Sigmoid colon (tissue), 7 donors: ENCODE measurements around the gene TMEM229B. TPM values are rescaled to one million over a fixed set of nuclear protein-coding genes. Genes with fewer than 3 reads are reported as not detected.

Experiments used
- DNase-seq: peaks from one replicate; pipeline ENCODE4 v3.0.0-alpha.2; 2019
- H3K27ac ChIP-seq, 4 donors: fragments of 200-600 bp; sonication (generic); one replicate each; pipeline ENCODE4 v1.5.1; 2016 to 2019; ENCODE audit warnings: mild to moderate bottlenecking in 1 of 4
- H3K27me3 ChIP-seq, 3 donors: fragments of 200-600 bp; sonication (generic); one replicate each; pipeline ENCODE4 v1.5.1; 2019; ENCODE audit warnings: mild to moderate bottlenecking in 1 of 3
- H3K36me3 ChIP-seq, 4 donors: fragments of 200-600 bp; sonication (generic); one replicate each; pipeline ENCODE4 v1.5.1; 2016 to 2019
- H3K4me1 ChIP-seq, 4 donors: fragments of 200-600 bp; sonication (generic); one replicate each; pipeline ENCODE4 v1.5.1; 2017 to 2019
- H3K4me3 ChIP-seq, 4 donors: fragments of 200-600 bp; sonication (generic); one replicate each; pipeline ENCODE4 v1.5.1; 2017 to 2019; ENCODE audit warnings: mild to moderate bottlenecking in 2 of 4, moderate library complexity in 1 of 4
- H3K9me3 ChIP-seq, 4 donors: fragments of 200-600 bp in 3 of 4; sonication (generic) in 3 of 4; one replicate each; pipeline versions ENCODE4 v1.5.1 to v1.6.1; 2013 to 2019
- EP300 ChIP-seq, 4 donors: sonication (generic); formaldehyde crosslinking; IDR thresholded peaks; one replicate each; pipeline ENCODE4 v1.6.1; 2017; ENCODE audit warnings: antibody characterized with exemption in 4 of 4
- POLR2A ChIP-seq, 2 donors: fragments of 450-650 bp; IDR thresholded peaks; one replicate each; pipeline ENCODE4 v1.6.1; 2016; ENCODE audit warnings: antibody characterized with exemption in 2 of 2, mild to moderate bottlenecking in 2 of 2, moderate library complexity in 2 of 2
- POLR2AphosphoS5 ChIP-seq, 4 donors: sonication (generic); formaldehyde crosslinking; IDR thresholded peaks; one replicate each; pipeline ENCODE4 v1.6.1; 2017; ENCODE audit warnings: antibody characterized with exemption in 4 of 4
- WGBS, 2 donors: extraction: QIAGEN DNeasy Blood & Tissue Kit; methylation state at CpG; one replicate each; pipeline ENCODE4 v1.1.7; 2013; 5-methylcytosine and 5-hydroxymethylcytosine counted together
- intact Hi-C: fragments of 100-400 bp; cut with DNase I; formaldehyde crosslinking; loops from one replicate; pipeline ENCODE4 v1.15.1; 2023
- polyA plus RNA-seq, 3 donors: library from polyadenylated mRNA; stranded (reverse); fragments of 200-250 nt; gene quantifications; one replicate each; pipeline ENCODE4 v1.2.3, GENCODE V29; 2013
- total RNA-seq, 4 donors: library from RNA; depleted of rRNA; stranded (reverse); fragments of >200 nt; gene quantifications; one replicate each; pipeline ENCODE4 v1.1.0, GENCODE V29; 2016
- TF ChIP-seq, protein P1 (sequence below), 4 experiments: fragments of 450-650 bp in 3 of 4; fragments of 200-600 bp in 1 of 4; IDR thresholded peaks; one replicate each; pipeline ENCODE4 v1.5.1; 2016 to 2019; ENCODE audit warnings: antibody characterized with exemption in 4 of 4, mild to moderate bottlenecking in 3 of 4, moderate library complexity in 2 of 4
- donor health status: healthy with polysubstance abuse.
- donor health status: Bipolar disorder and iron deficiency.
- donor health status: healthy.

Gene TMEM229B
- total and polyA plus RNA-seq, 7 donors, result 1.2 to 16.4 (median 6.1) TPM

DNA sequence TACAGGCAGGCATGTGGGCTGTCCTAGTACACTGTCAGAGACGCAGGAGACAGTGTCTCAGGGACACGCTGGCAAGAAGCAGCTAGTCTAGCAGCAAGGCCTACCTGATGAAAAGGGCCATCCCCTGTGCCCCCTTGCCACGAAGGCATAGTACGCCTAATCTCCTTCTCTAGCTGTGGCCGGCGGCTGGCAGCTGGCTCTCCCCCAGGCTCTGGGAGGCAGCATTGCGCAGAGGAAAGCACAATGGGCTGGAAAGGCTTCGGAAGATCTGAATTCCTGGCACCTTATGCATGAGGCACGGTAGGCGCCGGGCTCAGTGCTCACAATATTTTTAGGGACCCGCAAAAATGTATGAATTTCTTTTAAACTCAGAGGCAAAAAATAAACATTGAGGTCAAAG, 28.6 kb upstream of the TMEM229B start:
- H3K4me3 ChIP-seq, result no peak overlapping the region
- H3K36me3 ChIP-seq, result no peaks in the 10 kb centered on the region
- no peak overlapping the region for H3K27ac ChIP-seq
- intact Hi-C loops, result loop anchor here (5.0 to 10.0 kb wide), 2 partner anchors 75 to 188 kb away; partner anchors contain the start of gene RDH12
- WGBS, 2 donors, result 72 to 76% methylated on average over 12 of the region's 12 CpGs
- peaks cover 0 to 24% (median 18%) of the 10 kb centered on the region in 4 donors for H3K4me1 ChIP-seq
- no peaks in the 10 kb centered on the region for H3K27me3 ChIP-seq
- no peak for TF ChIP-seq POLR2A (IDR thresholded peaks at IDR 0.05)
- no peak for TF ChIP-seq EP300 (IDR thresholded peaks at IDR 0.05)
- TF ChIP-seq, protein P1, sequence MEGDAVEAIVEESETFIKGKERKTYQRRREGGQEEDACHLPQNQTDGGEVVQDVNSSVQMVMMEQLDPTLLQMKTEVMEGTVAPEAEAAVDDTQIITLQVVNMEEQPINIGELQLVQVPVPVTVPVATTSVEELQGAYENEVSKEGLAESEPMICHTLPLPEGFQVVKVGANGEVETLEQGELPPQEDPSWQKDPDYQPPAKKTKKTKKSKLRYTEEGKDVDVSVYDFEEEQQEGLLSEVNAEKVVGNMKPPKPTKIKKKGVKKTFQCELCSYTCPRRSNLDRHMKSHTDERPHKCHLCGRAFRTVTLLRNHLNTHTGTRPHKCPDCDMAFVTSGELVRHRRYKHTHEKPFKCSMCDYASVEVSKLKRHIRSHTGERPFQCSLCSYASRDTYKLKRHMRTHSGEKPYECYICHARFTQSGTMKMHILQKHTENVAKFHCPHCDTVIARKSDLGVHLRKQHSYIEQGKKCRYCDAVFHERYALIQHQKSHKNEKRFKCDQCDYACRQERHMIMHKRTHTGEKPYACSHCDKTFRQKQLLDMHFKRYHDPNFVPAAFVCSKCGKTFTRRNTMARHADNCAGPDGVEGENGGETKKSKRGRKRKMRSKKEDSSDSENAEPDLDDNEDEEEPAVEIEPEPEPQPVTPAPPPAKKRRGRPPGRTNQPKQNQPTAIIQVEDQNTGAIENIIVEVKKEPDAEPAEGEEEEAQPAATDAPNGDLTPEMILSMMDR (IDR thresholded peaks at IDR 0.05), result no peak
- no peak for TF ChIP-seq POLR2AphosphoS5 (IDR thresholded peaks at IDR 0.05)
- DNase-seq, result peak; percentile 69
- H3K9me3 ChIP-seq, result no peaks in the 10 kb centered on the region

DNA sequence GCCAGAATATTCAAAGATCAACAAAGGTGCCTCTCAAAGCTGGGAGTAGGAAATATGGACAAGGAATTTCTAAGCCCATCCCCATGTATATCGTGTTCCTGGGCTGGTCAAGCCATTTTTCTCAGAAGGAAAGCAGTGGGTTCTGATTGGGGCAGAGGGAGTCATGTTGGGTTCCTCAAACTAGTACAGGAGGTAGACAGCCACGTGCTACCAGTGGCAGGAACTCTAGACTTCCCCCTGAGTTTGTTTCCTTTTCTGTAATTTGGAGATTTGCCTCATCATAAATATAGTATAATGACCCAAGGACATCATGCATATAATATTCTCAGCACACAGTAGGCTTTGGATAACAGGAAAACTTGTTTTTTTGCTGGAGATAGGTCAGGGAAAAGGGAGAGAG, 28.2 kb upstream of the TMEM229B start:
- H3K4me3 ChIP-seq, result no peak overlapping the region
- H3K4me1 ChIP-seq, result peaks cover 0 to 24% (median 18%) of the 10 kb centered on the region in 4 donors
- DNase-seq, result no peak
- no peaks in the 10 kb centered on the region for H3K9me3 ChIP-seq
- H3K27me3 ChIP-seq, result no peaks in the 10 kb centered on the region
- TF ChIP-seq POLR2AphosphoS5 (IDR thresholded peaks at IDR 0.05) (no peak), EP300 (IDR thresholded peaks at IDR 0.05) (no peak), POLR2A (IDR thresholded peaks at IDR 0.05) (no peak)
- TF ChIP-seq, protein P1 (IDR thresholded peaks at IDR 0.05), result no peak
- 40 to 54% methylated on average over 2 of the region's 2 CpGs for WGBS, 2 donors
- H3K27ac ChIP-seq, result no peak overlapping the region
- intact Hi-C loops, result loop anchor here (5.0 to 10.0 kb wide), 2 partner anchors 74 to 188 kb away; partner anchors contain the start of gene RDH12
- no peaks in the 10 kb centered on the region for H3K36me3 ChIP-seq

DNA sequence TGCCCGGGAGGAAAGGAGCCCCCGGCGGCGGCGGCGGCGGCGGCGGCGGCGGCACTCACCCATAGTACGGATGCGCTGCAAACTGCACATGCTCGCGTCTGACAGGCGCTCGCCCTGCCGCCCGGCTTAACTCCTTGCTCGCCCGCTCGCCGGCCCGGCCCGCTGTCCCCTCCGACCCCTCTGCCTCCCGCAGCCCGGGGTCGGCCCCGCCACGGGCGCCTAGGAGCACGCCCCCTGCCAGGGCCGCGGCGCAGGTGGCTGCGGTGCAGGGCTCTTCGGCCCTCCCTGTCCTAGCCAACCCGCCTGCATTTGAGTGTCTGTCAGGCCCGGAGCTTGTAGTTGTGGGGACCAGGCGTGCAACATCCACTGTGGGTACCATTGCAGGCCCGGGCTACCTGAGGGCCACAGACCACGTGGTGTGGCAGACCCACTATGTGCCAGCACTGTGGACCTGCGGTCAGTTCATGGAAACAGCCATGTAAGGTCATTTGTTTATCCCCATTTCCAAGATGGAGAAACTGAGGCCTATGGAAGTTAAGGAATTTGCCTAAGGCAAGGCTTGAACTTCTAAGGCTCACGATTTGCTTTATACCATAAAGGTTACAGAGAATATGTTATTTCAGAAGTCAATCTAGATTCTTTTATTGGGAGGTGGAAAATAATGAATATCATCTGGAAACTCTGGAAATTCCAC, 27.0 kb upstream of the TMEM229B start:
- H3K4me1 ChIP-seq, result peaks cover 0 to 24% (median 18%) of the 10 kb centered on the region in 4 donors
- no peaks in the 10 kb centered on the region for H3K9me3 ChIP-seq
- peak overlapping the region; percentile 83 to 99 (median 94) for H3K4me3 ChIP-seq
- DNase-seq, result no peak
- peak overlapping the region in 3 of 4 donors; percentile 76 to 78 (median 77) for H3K27ac ChIP-seq
- no peaks in the 10 kb centered on the region for H3K27me3 ChIP-seq
- TF ChIP-seq POLR2AphosphoS5 (IDR thresholded peaks at IDR 0.05) (no peak), POLR2A (IDR thresholded peaks at IDR 0.05) (no peak), EP300 (IDR thresholded peaks at IDR 0.05) (no peak)
- TF ChIP-seq, protein P1 (IDR thresholded peaks at IDR 0.05), result no peak
- no peaks in the 10 kb centered on the region for H3K36me3 ChIP-seq
- 4 to 6% methylated on average over 45 of the region's 45 CpGs for WGBS, 2 donors
- intact Hi-C loops, result loop anchor here (5.0 to 10.0 kb wide), 2 partner anchors 73 to 189 kb away; partner anchors contain the start of gene RDH12

DNA sequence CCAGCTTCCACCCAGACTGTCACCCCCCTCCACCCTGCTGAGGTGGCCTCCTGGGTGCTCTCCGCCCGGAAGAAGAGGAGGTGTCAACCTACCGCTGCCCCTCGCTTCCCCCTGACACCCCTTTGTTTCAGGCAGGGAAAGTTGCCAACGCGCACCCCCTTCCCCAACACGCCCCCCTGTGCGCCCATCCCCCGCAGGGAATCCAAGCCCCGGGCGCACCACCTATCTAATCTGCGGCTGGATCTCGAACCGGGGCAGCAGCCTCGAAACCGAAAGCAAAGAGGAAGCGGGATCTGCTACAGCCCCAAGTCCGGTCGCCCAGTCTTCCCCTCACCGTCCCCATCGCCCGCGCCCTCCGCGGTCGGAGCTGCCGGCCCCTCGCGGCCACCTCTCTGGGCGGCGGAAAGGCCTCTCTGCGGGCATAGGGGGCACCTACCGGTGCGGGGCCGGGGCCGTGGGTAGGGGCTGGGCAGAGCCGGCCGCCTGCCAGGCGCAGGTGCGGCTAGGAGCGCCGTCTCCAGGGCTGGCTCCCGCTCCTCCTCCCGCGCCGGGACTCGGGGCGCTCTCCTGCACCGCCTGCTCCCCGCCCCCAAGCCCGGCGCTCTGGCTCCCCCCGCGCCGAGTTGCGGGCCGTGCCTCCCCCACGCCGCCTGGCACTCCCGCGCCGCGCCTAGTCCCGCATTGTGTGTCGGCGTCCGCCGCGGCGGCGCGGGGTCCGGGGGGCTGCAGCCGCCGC, 26.3 kb upstream of the TMEM229B start:
- Histone ChIP-seq H3K9me3 (no peaks in the 10 kb centered on the region), H3K4me3 (peak overlapping the region; percentile 83 to 99 (median 94)), H3K4me1 (peaks cover 0 to 24% (median 18%) of the 10 kb centered on the region in 4 donors), H3K36me3 (no peaks in the 10 kb centered on the region), H3K27ac (peak overlapping the region; percentile 70 to 78 (median 76)), H3K27me3 (no peaks in the 10 kb centered on the region)
- TF ChIP-seq EP300 (IDR thresholded peaks at IDR 0.05), result no peak
- peak in 1 of 4 donors; percentile 4 for TF ChIP-seq POLR2AphosphoS5 (IDR thresholded peaks at IDR 0.05)
- TF ChIP-seq, protein P1 (IDR thresholded peaks at IDR 0.05), result no peak
- 1% methylated on average over 75 of the region's 75 CpGs for WGBS, 2 donors
- DNase-seq, result peak; percentile 77
- intact Hi-C loops, result loop anchor here (5.0 to 10.0 kb wide), 3 partner anchors 73 to 190 kb away; partner anchors contain the start of gene RDH12
